ENCODE data around the gene ZFPM1. TPM values are rescaled to one million over a fixed set of nuclear protein-coding genes. Genes with fewer than 3 reads are reported as not detected.

The ZFPM1 gene
- total RNA-seq, 1 donor from 2014 or later: 5.6 TPM

DNA sequence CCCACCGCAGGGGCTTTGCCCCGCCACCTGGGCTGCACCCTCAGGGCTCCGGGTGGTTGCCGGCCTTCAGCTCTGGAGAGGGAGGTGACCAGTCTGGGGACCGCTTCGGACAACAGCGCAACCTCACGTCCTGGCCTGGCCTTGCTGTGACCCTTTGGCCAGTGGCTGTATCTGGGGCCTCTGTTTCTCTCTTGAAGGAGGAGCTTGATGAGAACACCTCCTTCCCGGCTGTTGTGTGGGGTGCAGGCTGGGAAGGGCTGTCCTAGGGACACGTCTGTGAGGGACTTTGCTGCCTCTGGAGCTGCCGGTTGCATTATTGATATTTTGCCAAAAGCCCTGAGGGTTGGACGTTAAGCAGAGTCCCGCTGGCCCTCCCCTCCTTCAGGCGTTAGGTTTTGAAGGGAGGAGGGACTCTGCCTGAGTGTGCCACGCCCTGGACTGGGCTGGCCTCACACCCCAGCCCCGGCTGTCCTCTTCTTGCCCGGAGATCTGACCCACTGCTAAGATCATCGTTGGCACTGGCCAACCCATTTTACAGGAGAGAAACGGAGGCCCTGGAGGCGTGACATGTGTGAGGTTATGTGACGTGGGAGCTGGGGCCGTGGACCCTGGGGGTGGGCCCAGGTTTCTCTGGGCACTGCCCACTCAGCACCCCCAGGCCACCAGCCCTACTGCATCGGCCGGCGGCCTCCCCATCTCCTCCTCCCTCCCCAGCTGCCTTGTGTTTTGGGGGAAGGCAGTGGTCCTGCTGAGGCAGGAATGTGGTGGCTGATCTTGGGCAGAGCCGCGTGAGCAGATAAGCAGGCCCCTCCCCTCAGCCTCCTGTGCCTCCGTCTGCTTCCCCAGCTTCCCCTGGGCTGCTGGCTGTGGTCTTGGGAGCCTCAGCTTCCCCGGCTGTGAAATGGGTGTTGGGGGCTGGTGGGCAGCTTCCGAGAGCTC, 8.5 kb downstream of the ZFPM1 start:
- no peaks in the 10 kb centered on the region for H3K36me3 ChIP-seq
- H3K4me3 ChIP-seq: no peak overlapping the region
- H3K27ac ChIP-seq: no peak overlapping the region
- intact Hi-C loops (cut with DNase I): no loop called here
- H3K9me3 ChIP-seq: no peaks in the 10 kb centered on the region
- H3K4me1 ChIP-seq: peaks cover 18% of the 10 kb centered on the region
- no peaks in the 10 kb centered on the region for H3K27me3 ChIP-seq (ENCODE audit: low read depth)
- DNase-seq: no peak
- TF ChIP-seq, protein P1, sequence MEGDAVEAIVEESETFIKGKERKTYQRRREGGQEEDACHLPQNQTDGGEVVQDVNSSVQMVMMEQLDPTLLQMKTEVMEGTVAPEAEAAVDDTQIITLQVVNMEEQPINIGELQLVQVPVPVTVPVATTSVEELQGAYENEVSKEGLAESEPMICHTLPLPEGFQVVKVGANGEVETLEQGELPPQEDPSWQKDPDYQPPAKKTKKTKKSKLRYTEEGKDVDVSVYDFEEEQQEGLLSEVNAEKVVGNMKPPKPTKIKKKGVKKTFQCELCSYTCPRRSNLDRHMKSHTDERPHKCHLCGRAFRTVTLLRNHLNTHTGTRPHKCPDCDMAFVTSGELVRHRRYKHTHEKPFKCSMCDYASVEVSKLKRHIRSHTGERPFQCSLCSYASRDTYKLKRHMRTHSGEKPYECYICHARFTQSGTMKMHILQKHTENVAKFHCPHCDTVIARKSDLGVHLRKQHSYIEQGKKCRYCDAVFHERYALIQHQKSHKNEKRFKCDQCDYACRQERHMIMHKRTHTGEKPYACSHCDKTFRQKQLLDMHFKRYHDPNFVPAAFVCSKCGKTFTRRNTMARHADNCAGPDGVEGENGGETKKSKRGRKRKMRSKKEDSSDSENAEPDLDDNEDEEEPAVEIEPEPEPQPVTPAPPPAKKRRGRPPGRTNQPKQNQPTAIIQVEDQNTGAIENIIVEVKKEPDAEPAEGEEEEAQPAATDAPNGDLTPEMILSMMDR (IDR thresholded peaks at IDR 0.05): no peak
- peak; percentile 9 to 14 for ATAC-seq

DNA sequence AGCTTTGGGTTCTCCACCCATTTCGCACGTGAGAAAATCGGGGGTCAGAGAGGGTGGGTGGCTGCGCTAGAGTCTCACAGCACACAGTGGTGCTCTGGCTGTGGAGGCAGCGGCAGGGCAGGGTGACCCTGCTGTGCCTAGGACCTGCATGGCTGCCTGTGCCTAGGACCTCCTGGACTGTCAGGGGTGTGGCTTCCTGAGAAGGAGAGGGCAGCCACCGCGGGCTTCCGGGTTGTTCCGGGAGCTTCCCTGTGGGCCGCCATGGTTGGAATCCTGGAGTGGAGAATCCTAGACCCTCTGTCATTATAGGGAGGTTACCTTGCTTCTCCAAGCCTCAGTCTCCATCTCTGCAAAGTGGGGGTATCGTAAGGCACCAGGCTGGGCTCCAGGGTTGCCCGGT, 9.3 kb downstream of the ZFPM1 start:
- no peaks in the 10 kb centered on the region for H3K9me3 ChIP-seq

DNA sequence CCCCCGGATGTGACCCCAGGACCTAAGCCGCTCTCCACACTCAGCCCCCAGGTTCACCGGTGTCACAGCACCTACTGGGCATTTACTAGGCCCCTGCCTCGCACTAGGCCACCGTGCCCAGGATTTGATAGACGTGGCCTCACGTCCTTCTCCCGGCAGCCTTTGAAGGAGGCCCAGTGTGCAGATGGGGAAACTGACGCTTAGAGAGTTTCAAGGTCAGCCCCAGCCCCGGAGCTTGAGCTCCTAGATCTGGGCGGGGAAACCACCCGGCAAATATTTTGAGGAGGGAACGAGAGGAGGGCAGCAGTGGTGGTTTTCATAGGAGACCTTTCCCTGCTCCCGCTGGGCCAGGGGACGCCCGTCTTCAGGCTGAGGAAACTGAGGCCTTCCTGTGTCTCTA, 10.3 kb downstream of the ZFPM1 start:
- intact Hi-C loops (cut with DNase I): no loop called here
- peaks cover 15% of the 10 kb centered on the region for H3K4me1 ChIP-seq
- no peak for ATAC-seq

More for the DNA sequence above, 9.3 kb downstream of the ZFPM1 start:
- H3K27ac ChIP-seq: no peak overlapping the region
- ATAC-seq (no peak), DNase-seq (no peak)
- peaks cover 15% of the 10 kb centered on the region for H3K4me1 ChIP-seq
- TF ChIP-seq, protein P1 (IDR thresholded peaks at IDR 0.05): no peak
- H3K4me3 ChIP-seq: no peak overlapping the region
- H3K27me3 ChIP-seq (ENCODE audit: low read depth): no peaks in the 10 kb centered on the region
- intact Hi-C loops (cut with DNase I): no loop called here
- no peaks in the 10 kb centered on the region for H3K36me3 ChIP-seq

DNA sequence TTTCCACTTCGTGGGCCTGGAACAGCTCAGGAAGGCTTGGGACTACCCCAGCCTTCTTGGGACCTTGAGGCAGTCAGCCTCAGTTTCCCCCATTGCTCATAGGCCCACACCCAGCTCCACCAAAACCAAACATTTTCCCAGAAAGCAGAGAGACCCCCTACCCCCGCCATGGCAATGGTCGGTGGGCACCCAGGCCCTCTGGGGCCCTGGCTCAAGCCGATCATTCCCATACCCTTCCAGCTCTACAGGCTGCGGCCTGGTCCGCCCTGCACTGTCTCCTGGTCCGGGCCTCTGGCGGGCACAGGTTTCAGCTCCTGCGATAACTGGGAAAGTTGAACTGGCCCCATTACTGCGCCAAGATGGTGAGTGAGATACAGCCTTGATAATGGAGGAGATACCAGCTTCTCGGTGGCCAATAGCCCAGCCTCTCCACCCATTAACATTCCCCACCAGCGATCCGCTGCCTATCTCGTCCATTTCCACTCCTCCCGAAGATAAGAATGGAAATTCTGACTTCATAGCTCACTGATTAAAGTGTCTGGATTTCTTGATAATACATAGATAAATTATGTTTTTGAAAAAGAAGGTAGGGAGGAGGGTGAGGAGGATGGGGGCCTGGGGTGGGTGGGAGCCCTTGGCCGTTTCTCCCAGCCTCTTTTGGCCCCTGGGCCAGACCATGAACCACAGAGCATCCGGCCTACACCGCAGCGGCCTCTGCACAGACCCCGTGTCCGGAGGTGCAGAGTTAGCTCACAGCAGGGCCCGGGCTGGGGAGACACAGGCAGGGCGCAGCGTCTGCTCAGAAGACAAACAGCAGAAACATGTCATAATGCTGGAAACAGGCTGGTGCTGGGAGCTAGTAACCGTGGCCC, 11.6 kb downstream of the ZFPM1 start:
- intact Hi-C loops (cut with DNase I): no loop called here
- no peak for DNase-seq
- Histone ChIP-seq H3K9me3 (no peaks in the 10 kb centered on the region), H3K4me3 (no peak overlapping the region), H3K4me1 (peaks cover 15% of the 10 kb centered on the region), H3K36me3 (no peaks in the 10 kb centered on the region), H3K27me3 (ENCODE audit: low read depth) (no peaks in the 10 kb centered on the region), H3K27ac (no peak overlapping the region)
- TF ChIP-seq, protein P1 (IDR thresholded peaks at IDR 0.05): no peak
- ATAC-seq: no peak

More for the DNA sequence above, 10.3 kb downstream of the ZFPM1 start:
- Histone ChIP-seq H3K9me3 (no peaks in the 10 kb centered on the region), H3K27me3 (ENCODE audit: low read depth) (no peaks in the 10 kb centered on the region), H3K36me3 (no peaks in the 10 kb centered on the region), H3K27ac (no peak overlapping the region), H3K4me3 (no peak overlapping the region)
- DNase-seq: no peak
- TF ChIP-seq, protein P1 (IDR thresholded peaks at IDR 0.05): no peak

DNA sequence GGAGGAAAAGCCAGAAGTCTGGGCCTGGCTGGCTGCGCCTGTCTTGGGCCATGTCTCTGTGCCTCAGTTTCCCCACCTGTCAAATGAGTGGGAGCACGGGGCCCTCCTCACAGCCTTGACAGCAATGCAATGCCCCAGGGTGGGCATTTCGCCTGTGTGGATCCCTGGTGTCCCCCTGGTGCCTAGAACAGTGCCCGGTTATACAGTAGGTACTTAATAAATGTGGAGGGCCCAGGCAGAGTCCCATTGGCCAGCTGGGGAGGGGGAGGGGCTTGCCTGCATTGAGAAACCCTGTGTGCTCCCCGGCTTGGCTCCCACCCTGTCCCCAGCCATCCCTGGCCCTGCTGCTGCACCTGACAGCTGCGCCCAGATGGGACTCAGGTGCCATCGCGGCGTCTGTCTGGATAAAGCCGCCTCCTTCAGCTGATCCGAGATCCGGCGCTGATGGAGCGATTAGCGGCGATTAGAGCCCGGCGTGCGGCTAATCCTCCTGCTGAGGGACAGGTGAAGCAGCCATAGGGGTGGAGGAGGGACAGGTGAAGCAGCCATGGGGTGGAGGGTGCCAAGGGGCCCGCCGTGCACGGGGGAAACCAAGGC, 12.4 kb downstream of the ZFPM1 start:
- no peaks in the 10 kb centered on the region for H3K27me3 ChIP-seq (ENCODE audit: low read depth)
- H3K27ac ChIP-seq: no peak overlapping the region
- H3K36me3 ChIP-seq: no peaks in the 10 kb centered on the region
- TF ChIP-seq, protein P1 (IDR thresholded peaks at IDR 0.05): no peak
- no peak overlapping the region for H3K4me3 ChIP-seq
- DNase-seq: no peak
- no peaks in the 10 kb centered on the region for H3K9me3 ChIP-seq
- ATAC-seq: no peak
- H3K4me1 ChIP-seq: peaks cover 15% of the 10 kb centered on the region
- intact Hi-C loops (cut with DNase I): no loop called here

Data from lower lobe of right lung (tissue), 2 donors.